OCI-LY1 (cell line): ENCODE results near the gene NRDE2.

Experiments
- H2AFZ ChIP-seq: fragments of 200-600 bp; sonication (generic), shearing (Covaris generic); 2 replicates; pipeline ENCODE4 v1.6.0; 2014; ENCODE audit warnings: antibody characterized with exemption, mild to moderate bottlenecking, low read length
- H3F3A ChIP-seq: fragments of 200-600 bp; sonication (generic), shearing (Covaris generic); 2 replicates; pipeline ENCODE4 v1.6.0; 2014; ENCODE audit warnings: mild to moderate bottlenecking, antibody characterized with exemption, low read length, moderate library complexity; ENCODE audit not compliant: insufficient read depth
- H3K27ac ChIP-seq: fragments of 200-600 bp; sonication (generic); 2 replicates; pipeline ENCODE4 v1.5.1; 2014; ENCODE audit warnings: low read length, mixed run types, mild to moderate bottlenecking, low read depth; ENCODE audit not compliant: poor library complexity, severe bottlenecking
- H3K27me3 ChIP-seq: fragments of 200-600 bp; sonication (generic); 2 replicates; pipeline ENCODE4 v1.6.0; 2014; ENCODE audit warnings: antibody characterized with exemption, mild to moderate bottlenecking, low read length, moderate library complexity; ENCODE audit not compliant: insufficient read depth
- H3K36me3 ChIP-seq: fragments of 200-600 bp; sonication (generic); 2 replicates; pipeline ENCODE4 v1.6.1; 2014; ENCODE audit warnings: mild to moderate bottlenecking, antibody characterized with exemption, low read length, moderate library complexity, mixed read lengths; ENCODE audit not compliant: insufficient read depth
- H3K4me1 ChIP-seq: fragments of 200-600 bp; sonication (generic); 2 replicates; pipeline ENCODE4 v1.5.1; 2014; ENCODE audit warnings: mild to moderate bottlenecking, low read length, moderate library complexity; ENCODE audit not compliant: insufficient read depth, severe bottlenecking
- H3K4me2 ChIP-seq: fragments of 200-600 bp; sonication (generic), shearing (Covaris generic); 2 replicates; pipeline ENCODE4 v1.6.1; 2014; ENCODE audit warnings: low read length
- H3K4me3 ChIP-seq: fragments of 200-600 bp; sonication (generic); 2 replicates; pipeline ENCODE4 v1.5.1; 2014; ENCODE audit warnings: low read length, low read depth, mild to moderate bottlenecking, mixed read lengths; ENCODE audit not compliant: poor library complexity, severe bottlenecking
- H3K79me2 ChIP-seq: fragments of 200-600 bp; shearing (Covaris generic); 2 replicates; pipeline ENCODE4 v1.6.1; 2016; ENCODE audit warnings: mixed run types, low read length, mixed read lengths; ENCODE audit not compliant: insufficient read depth
- H3K9ac ChIP-seq: fragments of 200-600 bp; sonication (generic), shearing (Covaris generic); 2 replicates; pipeline ENCODE4 v1.6.1; 2014; ENCODE audit warnings: mild to moderate bottlenecking, low read length, mixed read lengths
- H3K9me2 ChIP-seq: fragments of 200-600 bp; sonication (generic), shearing (Covaris generic); 2 replicates; pipeline ENCODE4 v1.6.1; 2014; ENCODE audit warnings: low read depth, mild to moderate bottlenecking, low read length, mixed read lengths
- H3K9me3 ChIP-seq: fragments of 200-600 bp; shearing (Covaris generic); 2 replicates; pipeline ENCODE4 v1.6.1; 2014; ENCODE audit warnings: low read length, mixed read lengths
- H4K20me1 ChIP-seq: fragments of 200-600 bp; sonication (generic), shearing (Covaris generic); 2 replicates; pipeline ENCODE4 v1.6.0; 2016; ENCODE audit warnings: mild to moderate bottlenecking, low read length; ENCODE audit not compliant: insufficient read depth
- EZH2 ChIP-seq: fragments of 200-600 bp; sonication (generic), shearing (Covaris generic); IDR thresholded peaks from 2 replicates; pipeline ENCODE4 v1.8.0; 2017; ENCODE audit warnings: borderline replicate concordance, mixed run types, mild to moderate bottlenecking, antibody characterized with exemption, low read length, moderate library complexity, mixed read lengths
- TF ChIP-seq, protein P1 (sequence below): fragments of 200-600 bp; sonication (generic), shearing (Covaris generic); IDR thresholded peaks from 2 replicates; pipeline ENCODE4 v1.5.1; 2017; ENCODE audit warnings: mild to moderate bottlenecking, antibody characterized with exemption, low read length, moderate library complexity, mixed read lengths

Gene NRDE2

DNA sequence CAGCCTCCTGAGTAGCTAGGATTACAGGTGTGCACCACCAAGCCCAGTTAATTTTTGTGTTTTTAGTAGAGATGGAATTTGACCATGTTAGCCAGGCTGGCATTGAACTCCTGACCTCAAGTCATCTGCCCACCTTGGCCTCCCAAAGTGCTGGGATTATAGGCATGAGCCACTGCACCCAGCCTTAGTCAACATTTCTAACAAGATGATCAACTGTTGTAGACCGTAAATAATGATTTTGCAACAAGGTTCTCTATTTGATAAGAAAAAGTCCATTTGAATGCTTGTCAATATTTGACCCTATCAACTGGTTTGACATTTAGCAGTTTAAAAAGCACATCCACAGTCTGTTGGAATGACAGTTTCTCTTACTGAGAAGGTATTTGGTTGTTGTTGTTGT, 25.2 kb upstream of the NRDE2 start:
- Histone ChIP-seq H3K9ac (no peak overlapping the region), H3K9me3 (no peaks in the 10 kb centered on the region), H3K79me2 (no peaks in the 10 kb centered on the region), H3K4me3 (no peak overlapping the region), H3K27ac (no peak overlapping the region), H3K36me3 (no peaks in the 10 kb centered on the region), H3F3A (no peaks in the 10 kb centered on the region), H3K27me3 (no peaks in the 10 kb centered on the region), H4K20me1 (no peaks in the 10 kb centered on the region), H3K4me2 (no peak overlapping the region), H2AFZ (no peak overlapping the region), H3K4me1 (no peaks in the 10 kb centered on the region), H3K9me2 (no peaks in the 10 kb centered on the region)
- TF ChIP-seq EZH2, result no peak
- TF ChIP-seq, protein P1, sequence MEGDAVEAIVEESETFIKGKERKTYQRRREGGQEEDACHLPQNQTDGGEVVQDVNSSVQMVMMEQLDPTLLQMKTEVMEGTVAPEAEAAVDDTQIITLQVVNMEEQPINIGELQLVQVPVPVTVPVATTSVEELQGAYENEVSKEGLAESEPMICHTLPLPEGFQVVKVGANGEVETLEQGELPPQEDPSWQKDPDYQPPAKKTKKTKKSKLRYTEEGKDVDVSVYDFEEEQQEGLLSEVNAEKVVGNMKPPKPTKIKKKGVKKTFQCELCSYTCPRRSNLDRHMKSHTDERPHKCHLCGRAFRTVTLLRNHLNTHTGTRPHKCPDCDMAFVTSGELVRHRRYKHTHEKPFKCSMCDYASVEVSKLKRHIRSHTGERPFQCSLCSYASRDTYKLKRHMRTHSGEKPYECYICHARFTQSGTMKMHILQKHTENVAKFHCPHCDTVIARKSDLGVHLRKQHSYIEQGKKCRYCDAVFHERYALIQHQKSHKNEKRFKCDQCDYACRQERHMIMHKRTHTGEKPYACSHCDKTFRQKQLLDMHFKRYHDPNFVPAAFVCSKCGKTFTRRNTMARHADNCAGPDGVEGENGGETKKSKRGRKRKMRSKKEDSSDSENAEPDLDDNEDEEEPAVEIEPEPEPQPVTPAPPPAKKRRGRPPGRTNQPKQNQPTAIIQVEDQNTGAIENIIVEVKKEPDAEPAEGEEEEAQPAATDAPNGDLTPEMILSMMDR, result no peak

DNA sequence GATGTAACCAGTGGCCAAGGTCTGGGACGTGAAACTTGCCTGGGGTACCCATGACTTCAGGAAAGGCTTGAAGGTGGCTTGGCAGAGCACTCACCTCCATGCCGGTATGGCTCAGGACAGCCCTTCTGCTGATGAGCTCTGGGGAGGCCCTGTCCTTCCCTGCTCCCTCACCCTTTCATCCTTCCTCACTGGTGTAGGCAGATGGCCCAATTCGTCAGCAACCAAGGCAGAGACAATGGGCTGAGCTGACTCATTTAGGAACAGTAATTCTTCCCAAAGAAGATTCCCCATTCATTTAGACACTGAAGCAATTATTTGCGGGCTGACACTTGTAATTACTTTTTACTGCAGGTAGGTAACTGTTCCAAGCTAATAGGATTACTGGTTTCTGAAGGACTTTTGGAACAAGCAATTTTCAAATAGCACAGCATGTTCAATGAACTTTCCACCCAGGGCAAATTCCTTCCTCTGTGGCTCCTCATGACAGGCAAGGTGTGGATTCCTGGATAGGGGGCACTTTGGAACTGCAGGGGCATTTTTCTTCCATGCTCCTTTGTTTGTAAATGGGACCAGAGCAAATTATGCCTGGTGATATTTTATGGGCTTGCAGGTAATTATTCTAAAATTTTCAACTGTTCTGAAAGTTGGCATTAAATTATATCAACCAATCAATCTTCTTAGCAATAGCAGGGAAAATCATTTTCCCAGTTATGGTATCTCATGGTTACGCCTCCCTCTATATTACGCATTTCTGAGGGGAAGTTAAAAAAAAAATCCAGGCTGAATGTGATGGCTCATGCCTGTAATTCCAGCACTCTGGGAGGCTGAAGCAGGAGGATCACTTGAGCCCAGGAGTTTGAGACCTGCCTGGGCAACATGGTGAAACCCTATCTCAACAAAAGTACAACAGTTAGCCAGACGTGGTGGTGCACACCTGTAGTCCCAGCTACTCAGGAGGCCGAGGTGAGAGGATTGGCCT, 24.1 kb upstream of the NRDE2 start:
- Histone ChIP-seq H3K4me2 (no peak overlapping the region), H2AFZ (no peak overlapping the region), H3K27ac (no peak overlapping the region), H3K27me3 (no peaks in the 10 kb centered on the region), H4K20me1 (no peaks in the 10 kb centered on the region), H3K9ac (no peak overlapping the region), H3F3A (no peaks in the 10 kb centered on the region), H3K9me2 (no peaks in the 10 kb centered on the region), H3K4me3 (no peak overlapping the region), H3K79me2 (no peaks in the 10 kb centered on the region), H3K36me3 (no peaks in the 10 kb centered on the region), H3K4me1 (no peaks in the 10 kb centered on the region), H3K9me3 (no peaks in the 10 kb centered on the region)
- TF ChIP-seq, protein P1, result no peak
- no peak for TF ChIP-seq EZH2

DNA sequence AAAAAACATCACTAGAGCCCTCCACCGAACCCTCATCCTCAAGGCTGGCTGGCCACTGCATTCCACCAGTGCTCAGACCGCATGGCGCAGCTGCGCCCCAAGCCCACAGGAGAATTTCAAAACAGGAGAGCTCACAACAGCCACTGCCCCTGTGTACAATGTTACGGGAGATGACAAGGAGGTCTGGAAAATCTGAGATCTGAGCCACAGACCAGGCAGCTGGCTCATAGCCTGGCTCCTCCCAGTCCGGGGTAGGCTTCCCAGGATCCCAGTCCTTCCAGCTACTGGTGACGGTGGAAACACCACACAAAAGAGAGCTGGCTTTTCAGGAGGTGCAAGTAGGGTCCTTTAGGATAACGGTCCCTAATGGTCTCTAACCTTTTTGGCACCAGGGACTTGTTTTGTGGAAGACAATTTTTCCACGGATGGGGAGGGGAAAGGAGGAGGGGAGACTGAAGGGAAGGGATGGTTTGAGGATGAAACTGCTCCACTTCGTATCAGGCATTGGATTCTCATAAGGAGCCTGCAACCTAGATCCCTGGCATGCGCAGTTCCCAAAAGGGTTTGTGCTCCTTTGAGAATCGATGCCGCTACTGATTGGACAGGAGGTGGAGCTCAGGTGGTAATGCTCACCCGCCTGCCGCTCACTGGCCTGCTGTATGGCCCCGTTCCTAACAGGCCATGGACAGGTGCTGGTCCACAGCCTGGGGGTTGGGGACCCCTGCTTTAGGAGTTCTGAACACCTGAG, 23.0 kb upstream of the NRDE2 start:
- no peaks in the 10 kb centered on the region for H3K4me1 ChIP-seq
- H3K4me2 ChIP-seq, result no peak overlapping the region
- no peaks in the 10 kb centered on the region for H3K79me2 ChIP-seq
- no peak overlapping the region for H3K4me3 ChIP-seq
- H3K27me3 ChIP-seq, result no peaks in the 10 kb centered on the region
- TF ChIP-seq, protein P1, result no peak
- TF ChIP-seq EZH2, result no peak
- H3F3A ChIP-seq, result no peaks in the 10 kb centered on the region
- no peak overlapping the region for H2AFZ ChIP-seq
- no peaks in the 10 kb centered on the region for H4K20me1 ChIP-seq
- no peaks in the 10 kb centered on the region for H3K9me3 ChIP-seq
- no peaks in the 10 kb centered on the region for H3K36me3 ChIP-seq
- H3K27ac ChIP-seq, result no peak overlapping the region
- H3K9me2 ChIP-seq, result no peaks in the 10 kb centered on the region
- H3K9ac ChIP-seq, result no peak overlapping the region
